Pons (tissue), 1 donor: ENCODE results near the gene EDIL3.
"Not testable (repeated sequence)": the region's sequence is repeated elsewhere in the genome, so short reads cannot be mapped to it uniquely, and the experiment has no call there.

Experiments
- DNase-seq: peaks from one replicate; pipeline ENCODE4 v3.0.0-alpha.2; 2016; ENCODE audit warnings: low spot score

The EDIL3 gene

GRCh38 chr5:84063041-84063440 lies 321.6 kb downstream of the EDIL3 start:
- DNase-seq: no peak

GRCh38 chr5:84059672-84060071 lies 325.0 kb downstream of the EDIL3 start:
- DNase-seq: no peak

- DNase-seq: no peak
These were observed 326.1 kb downstream of the EDIL3 start for GRCh38 chr5:84058561-84058960.

- DNase-seq: no peak
These were observed 327.5 kb downstream of the EDIL3 start for GRCh38 chr5:84057211-84057610.

- DNase-seq: no peak
These were observed 338.7 kb downstream of the EDIL3 start for GRCh38 chr5:84045964-84046363.

- no peak for DNase-seq
These were observed 347.8 kb downstream of the EDIL3 start for GRCh38 chr5:84036842-84037241.

GRCh38 chr5:84032324-84032723 lies 352.4 kb downstream of the EDIL3 start:
- no peak for DNase-seq

GRCh38 chr5:84028093-84028492 lies 356.6 kb downstream of the EDIL3 start:
- DNase-seq: no peak

- DNase-seq: not testable (repeated sequence)
These were observed 366.2 kb downstream of the EDIL3 start for GRCh38 chr5:84018521-84018920.

GRCh38 chr5:84017523-84018172 lies 367.0 kb downstream of the EDIL3 start:
- DNase-seq: no peak

GRCh38 chr5:84016085-84016484 lies 368.6 kb downstream of the EDIL3 start:
- DNase-seq: no peak

- no peak for DNase-seq
These were observed 369.7 kb downstream of the EDIL3 start for GRCh38 chr5:84014966-84015365.

GRCh38 chr5:83993803-83994202 lies 390.9 kb downstream of the EDIL3 start:
- no peak for DNase-seq

GRCh38 chr5:83991566-83992224 lies 393.0 kb downstream of the EDIL3 start:
- no peak for DNase-seq

- DNase-seq: peak; percentile 65
These were observed 396.4 kb downstream of the EDIL3 start for GRCh38 chr5:83988293-83988685.

- DNase-seq: no peak
These were observed 397.0 kb downstream of the EDIL3 start for GRCh38 chr5:83987513-83988292.

- no peak for DNase-seq
These were observed 400.8 kb downstream of the EDIL3 start for GRCh38 chr5:83983852-83984251.

GRCh38 chr5:83973925-83974815 lies 410.5 kb downstream of the EDIL3 start:
- DNase-seq: no peak

- DNase-seq: no peak
These were observed 411.8 kb downstream of the EDIL3 start for GRCh38 chr5:83972909-83973308.

GRCh38 chr5:83972236-83972635 lies 412.4 kb downstream of the EDIL3 start:
- no peak for DNase-seq

GRCh38 chr5:83967417-83967816 lies 417.3 kb downstream of the EDIL3 start:
- no peak for DNase-seq

- no peak for DNase-seq
These were observed 419.2 kb downstream of the EDIL3 start for GRCh38 chr5:83965441-83965840.
